Brain microvascular endothelial cell (primary cell): ENCODE measurements around the gene HIRA.
"Not testable (repeated sequence)": the region's sequence is repeated elsewhere in the genome, so short reads cannot be mapped to it uniquely, and the experiment has no call there.

Source experiments
- DNase-seq: peaks from one replicate; pipeline ENCODE4 v3.0.0-alpha.2; 2020
- H3K27ac ChIP-seq: fragments of 250-450 bp; sonication (Bioruptor Pico); 2 replicates; pipeline ENCODE4 v1.5.1; 2020; ENCODE audit warnings: mild to moderate bottlenecking, moderate library complexity
- H3K27me3 ChIP-seq: fragments of 250-450 bp; sonication (Bioruptor Pico); replicated peaks from 2 replicates; pipeline ENCODE4 v1.5.1; 2020; ENCODE audit warnings: mild to moderate bottlenecking
- H3K36me3 ChIP-seq: fragments of 250-450 bp; sonication (Bioruptor Pico); replicated peaks from 2 replicates; pipeline ENCODE4 v1.5.1; 2020; ENCODE audit warnings: mild to moderate bottlenecking
- H3K4me3 ChIP-seq: 2 replicates; pipeline ENCODE4 v1.5.1; 2011; ENCODE audit warnings: low read depth, mild to moderate bottlenecking, control low read depth, low read length, moderate library complexity
- CTCF ChIP-seq: IDR thresholded peaks from 2 replicates; pipeline ENCODE4 v1.5.1; 2011; ENCODE audit warnings: low read depth, mild to moderate bottlenecking, moderate library complexity, low read length, control low read depth, inconsistent platforms; ENCODE audit errors: missing control alignments
- in situ Hi-C: cut with HindIII; loops from 2 replicates; pipeline ENCODE4 v1.10.0; 2017; ENCODE audit warnings: low sequenced_read_pairs, low pct_ligation_motif_present

Gene HIRA

DNA sequence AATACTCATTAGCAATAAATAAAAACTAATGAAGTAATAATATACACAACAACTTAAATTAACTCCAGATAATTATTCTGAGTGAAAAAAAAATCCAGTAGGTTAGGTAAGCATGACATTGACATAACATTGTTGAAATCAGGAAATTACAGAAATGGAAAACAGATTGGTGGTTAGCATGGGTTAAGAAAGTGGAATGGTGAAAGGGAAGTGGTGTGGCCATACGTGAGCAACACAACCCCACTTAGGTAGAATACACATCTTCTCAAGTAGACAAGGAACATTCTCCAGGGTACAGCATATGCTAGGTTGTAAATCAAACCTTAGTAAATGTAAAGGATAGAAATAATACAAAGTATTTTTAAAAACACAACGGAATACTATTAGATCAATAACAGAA lies 109.8 kb downstream of the HIRA start:
- H3K4me3 ChIP-seq: no peak overlapping the region
- no peak for TF ChIP-seq CTCF
- no peak for DNase-seq
- no peaks in the 10 kb centered on the region for H3K27me3 ChIP-seq
- H3K36me3 ChIP-seq: no peaks in the 10 kb centered on the region
- no peak overlapping the region for H3K27ac ChIP-seq
- in situ Hi-C loops: no loop called here

- H3K36me3 ChIP-seq, H3K27me3 ChIP-seq, DNase-seq, in situ Hi-C loops, H3K4me3 ChIP-seq, H3K27ac ChIP-seq: not testable (repeated sequence)
Observed at GRCh38 chr22:19320136-19320535, 111.4 kb downstream of the HIRA start.

- no peak overlapping the region for H3K27ac ChIP-seq
- no peak for TF ChIP-seq CTCF
- H3K27me3 ChIP-seq: no peaks in the 10 kb centered on the region
- no peaks in the 10 kb centered on the region for H3K36me3 ChIP-seq
- no peak for DNase-seq
- in situ Hi-C loops: no loop called here
- no peak overlapping the region for H3K4me3 ChIP-seq
Observed at GRCh38 chr22:19319281-19319680, 112.3 kb downstream of the HIRA start.

GRCh38 chr22:19317865-19318264 lies 113.7 kb downstream of the HIRA start:
- no peak overlapping the region for H3K27ac ChIP-seq
- no peak for DNase-seq
- TF ChIP-seq CTCF: no peak
- no peaks in the 10 kb centered on the region for H3K36me3 ChIP-seq
- no peaks in the 10 kb centered on the region for H3K27me3 ChIP-seq
- no peak overlapping the region for H3K4me3 ChIP-seq
- in situ Hi-C loops: no loop called here

- no peak for TF ChIP-seq CTCF
- Histone ChIP-seq H3K27ac (no peak overlapping the region), H3K27me3 (no peaks in the 10 kb centered on the region), H3K4me3 (no peak overlapping the region), H3K36me3 (no peaks in the 10 kb centered on the region)
- DNase-seq: no peak
- in situ Hi-C loops: no loop called here
Observed at GRCh38 chr22:19307872-19308271, 123.7 kb downstream of the HIRA start.

DNA sequence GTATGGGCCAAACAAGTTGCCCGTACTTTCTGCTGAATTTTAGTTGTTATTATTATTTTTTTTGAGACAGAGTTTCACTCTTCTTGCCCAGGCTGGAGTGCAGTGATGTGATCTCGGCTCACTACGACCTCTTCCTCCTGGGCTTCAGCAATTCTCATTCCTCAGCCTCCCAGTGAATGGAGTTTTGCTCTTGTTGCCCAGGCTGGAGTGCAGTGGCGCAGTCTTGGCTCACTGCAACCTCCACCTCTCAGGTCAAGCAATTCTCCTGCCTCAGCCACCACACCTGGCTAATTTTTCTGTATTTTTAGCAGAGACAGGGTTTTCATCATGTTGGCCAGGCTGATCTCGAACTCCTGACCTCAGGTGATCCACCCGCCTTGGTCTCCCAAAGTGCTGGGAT lies 125.0 kb downstream of the HIRA start:
- DNase-seq, in situ Hi-C loops: not testable (repeated sequence)

DNA sequence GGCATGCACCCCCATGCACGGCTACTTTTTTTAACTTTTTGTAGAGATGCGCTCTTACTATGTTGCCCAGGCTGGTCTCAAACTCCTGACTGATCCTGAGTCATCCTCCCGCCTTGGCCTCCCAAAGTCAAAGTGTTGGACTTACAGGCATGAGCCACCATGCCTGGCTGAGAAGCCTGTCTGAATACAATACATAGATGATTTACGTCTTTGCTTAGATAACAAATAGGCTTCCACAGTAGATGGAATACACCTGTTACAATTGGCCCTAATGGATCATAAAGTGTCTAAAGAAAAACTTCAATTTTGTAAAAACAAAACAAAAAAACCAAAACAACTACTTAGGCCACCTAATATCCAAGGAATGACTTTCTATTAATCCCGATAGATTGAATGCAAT lies 127.0 kb downstream of the HIRA start:
- TF ChIP-seq CTCF: no peak
- Histone ChIP-seq H3K27ac (no peak overlapping the region), H3K36me3 (no peaks in the 10 kb centered on the region), H3K27me3 (no peaks in the 10 kb centered on the region), H3K4me3 (no peak overlapping the region)
- no peak for DNase-seq
- in situ Hi-C loops: no loop called here

More for the DNA sequence above, 125.0 kb downstream of the HIRA start:
- H3K27ac ChIP-seq, H3K36me3 ChIP-seq, H3K27me3 ChIP-seq, H3K4me3 ChIP-seq: not testable (repeated sequence)
